ENCODE results near the gene RPH3AL.
A peak's percentile ranks its signal among the peaks of the same experiment; 100 is the strongest.

The RPH3AL gene

DNA sequence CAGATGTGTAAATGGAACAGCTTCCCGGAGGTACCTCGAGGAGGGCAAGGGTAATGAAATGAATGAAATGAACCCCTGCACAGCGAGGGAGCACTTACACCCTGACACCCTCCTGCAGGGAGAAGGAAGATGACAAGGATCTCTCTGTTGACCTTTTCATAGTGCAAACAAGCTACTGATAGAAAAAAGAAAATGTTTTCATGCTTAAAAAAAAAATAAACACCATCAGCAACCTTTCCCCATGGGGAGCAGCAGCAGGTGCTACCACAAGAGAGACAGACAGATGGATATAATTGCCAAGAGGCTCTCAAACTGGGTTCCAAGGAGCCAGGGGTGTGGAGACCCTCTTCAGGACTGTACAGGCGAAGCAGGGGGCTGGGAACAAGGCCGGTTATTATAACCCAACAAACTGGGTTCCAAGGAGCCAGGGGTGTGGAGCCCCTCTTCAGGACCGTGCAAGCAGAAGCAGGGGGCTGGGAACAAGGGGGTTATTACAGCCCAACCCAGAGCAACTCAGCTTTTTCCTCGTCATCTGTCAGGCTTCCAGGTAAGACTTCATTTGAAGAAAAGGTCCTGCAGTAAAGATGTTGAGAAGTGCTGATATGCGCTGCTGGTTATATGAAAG, 718 bp upstream of the RPH3AL start:
- no peak for FAIRE-seq

DNA sequence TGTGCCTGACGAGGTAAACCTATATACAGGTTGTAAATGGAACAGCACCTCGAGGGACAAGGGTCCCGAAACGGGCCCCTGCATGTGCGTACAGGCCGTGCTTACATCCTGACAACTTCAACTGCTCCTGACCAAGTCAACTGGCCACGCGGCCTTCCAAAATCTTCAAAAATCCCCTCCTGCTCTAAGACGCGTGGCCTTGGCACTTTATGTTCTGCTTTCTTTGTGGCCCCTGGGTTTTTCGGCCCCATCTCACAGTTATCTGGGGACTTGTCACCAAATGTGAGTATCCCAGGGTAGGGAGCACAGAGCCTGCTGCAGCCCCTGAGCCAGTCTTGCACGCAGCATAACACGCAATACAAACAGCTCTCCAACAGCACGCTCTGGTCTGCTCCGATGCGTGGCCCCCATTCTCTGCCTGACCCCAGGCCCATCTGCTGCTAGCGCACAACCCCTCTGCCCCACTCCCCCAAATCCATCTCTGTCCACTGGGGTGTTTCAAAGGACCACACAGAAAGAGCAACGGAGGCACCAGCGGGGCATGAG, 659 bp downstream of the RPH3AL start:
- no peak for FAIRE-seq

DNA sequence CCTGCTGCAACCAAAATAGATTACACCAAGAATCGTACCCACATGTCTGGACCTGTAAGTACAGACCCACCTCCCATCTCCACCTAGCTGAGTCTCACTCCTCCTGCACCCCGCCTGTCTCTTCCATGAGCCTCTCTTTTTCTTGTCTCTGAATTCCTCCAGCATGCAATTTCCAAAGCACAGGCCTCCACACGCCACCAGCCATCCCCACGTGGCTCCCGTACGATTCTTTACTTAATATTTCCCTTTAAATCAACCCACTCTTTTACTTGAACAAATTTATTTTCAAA, 1.2 kb downstream of the RPH3AL start:
- FAIRE-seq = no peak

DNA sequence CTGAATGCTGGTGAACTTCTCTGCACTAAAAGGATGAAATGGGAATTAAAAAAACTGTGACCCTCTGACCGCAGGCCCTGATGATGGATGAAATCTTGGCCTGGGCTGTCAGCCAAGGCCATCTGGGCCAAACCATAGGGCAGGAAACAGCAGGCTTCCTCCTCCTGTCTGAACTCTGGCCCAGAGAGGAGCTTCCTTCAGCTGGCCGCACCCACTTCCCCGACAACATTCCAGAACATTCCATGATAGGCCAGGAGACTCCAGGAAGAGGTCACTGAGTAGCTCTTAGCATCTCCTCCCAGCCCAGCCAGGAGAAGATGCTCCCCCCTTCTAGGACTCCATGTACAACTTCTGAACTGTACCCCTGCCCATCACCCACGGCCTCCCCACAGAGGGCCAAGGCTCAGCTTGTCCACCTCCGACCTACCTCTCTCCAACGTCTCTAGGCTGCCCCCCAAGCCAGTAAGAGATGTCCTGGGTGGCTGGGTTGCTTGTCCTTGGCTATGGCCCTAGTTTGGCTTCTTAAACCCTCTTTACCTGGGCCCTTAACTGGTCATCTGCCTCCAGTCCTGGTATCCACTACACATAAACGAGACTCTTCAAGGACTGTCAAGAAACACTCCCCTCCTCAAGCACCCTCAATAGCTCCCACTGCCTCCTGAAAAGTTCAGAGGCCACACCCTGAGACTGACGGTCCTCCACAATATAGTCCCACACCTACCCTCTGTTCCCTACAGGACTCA, 1.7 kb downstream of the RPH3AL start:
- peak; percentile 79 for FAIRE-seq

DNA sequence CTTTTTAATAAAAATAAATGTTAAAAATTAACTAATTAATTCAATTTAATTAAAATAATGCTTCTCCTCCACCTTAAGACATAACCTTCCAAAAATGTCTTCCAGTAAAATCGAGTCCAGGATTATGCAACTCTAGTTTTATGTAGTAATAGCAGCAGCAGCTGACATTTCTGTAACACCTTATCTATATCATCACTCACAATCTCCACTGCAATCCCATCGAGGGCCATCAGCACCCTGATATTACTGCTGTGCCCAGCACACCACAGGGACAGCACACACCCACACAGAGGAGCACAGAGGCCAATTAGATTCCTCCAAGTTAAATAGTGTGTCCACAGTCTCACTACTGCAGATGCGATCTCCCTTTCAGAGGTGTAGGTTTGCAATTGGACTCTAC, 2.9 kb downstream of the RPH3AL start:
- no peak for FAIRE-seq

DNA sequence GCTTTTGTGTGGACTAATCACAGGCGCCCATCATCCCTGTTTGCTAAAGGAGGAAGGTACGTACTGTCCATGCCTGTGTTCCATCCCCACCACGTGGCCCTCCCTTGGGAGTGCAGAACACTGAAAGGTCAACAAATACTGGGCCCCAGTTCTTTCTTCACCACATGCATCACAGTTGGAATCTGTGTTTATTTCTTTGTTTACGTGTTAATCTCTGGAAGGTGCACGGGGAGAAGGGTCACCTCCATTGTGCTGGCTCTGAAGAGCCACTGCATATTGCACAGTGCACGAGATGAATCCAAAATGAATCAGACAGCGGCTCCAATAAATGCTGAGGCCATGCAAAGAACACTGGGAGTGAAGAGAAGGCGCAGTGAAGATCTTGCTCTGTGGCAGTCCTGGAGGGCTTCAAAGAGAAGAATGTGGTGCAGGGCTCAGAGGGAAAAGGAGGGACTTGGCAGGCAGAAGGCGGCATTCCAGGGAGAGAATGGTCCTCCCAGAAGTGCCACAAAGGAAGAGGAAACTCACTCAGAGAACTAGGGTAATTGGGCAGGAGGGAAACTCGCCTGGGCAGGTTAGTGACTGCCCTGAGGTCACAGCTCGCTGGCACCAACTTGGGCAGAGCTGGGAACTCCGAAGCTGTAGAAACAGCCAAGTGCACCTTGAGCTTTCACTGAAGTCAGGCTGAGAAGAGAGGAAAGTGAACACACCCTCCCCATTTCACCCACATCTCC, 3.7 kb downstream of the RPH3AL start:
- no peak for FAIRE-seq

DNA sequence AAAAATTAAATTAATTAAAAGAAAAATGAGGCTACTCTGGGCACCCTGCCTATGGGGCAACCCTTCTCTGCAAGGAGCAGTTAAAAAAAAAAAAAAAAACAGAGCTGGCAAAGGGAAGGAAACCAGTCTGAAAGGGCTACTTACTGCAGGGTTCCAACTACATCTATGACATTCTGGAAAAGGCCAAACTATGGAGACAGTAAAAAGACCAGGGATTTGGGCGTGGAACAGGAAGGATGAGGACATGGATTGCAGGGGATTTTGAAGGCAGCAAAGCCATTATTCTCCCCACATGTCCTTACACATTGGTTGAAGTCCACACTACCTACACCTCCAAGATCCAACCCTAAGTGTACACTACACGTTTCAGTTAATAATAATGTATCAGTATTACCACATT, 4.6 kb downstream of the RPH3AL start:
- no peak for FAIRE-seq

DNA sequence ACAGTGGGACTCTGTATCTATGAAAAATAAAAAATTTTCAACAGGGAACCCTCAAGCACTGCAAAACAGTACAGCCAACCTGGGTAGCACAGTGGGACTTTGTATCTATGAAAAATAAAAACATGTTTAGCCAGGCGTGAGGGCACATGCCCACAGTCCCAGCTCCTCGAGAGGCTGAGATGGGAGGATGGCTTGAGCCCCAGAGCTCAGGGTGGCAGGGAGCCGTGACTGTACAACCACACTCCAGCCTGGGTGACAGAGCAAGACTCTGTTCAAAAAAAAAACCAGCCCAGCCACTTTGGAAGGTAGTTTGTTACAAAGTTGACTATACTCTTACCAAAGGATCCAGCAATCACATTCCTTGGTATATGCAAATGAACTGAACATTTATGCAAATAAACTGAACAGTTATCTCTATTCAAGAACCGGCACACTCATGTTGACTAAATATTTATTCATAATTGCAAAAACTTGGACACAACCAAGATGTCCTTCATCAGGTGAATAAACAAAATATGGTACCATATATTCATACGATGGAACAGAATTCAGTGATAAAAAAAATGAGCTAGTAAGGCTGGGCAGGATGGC, 5.2 kb downstream of the RPH3AL start:
- FAIRE-seq = no peak

DNA sequence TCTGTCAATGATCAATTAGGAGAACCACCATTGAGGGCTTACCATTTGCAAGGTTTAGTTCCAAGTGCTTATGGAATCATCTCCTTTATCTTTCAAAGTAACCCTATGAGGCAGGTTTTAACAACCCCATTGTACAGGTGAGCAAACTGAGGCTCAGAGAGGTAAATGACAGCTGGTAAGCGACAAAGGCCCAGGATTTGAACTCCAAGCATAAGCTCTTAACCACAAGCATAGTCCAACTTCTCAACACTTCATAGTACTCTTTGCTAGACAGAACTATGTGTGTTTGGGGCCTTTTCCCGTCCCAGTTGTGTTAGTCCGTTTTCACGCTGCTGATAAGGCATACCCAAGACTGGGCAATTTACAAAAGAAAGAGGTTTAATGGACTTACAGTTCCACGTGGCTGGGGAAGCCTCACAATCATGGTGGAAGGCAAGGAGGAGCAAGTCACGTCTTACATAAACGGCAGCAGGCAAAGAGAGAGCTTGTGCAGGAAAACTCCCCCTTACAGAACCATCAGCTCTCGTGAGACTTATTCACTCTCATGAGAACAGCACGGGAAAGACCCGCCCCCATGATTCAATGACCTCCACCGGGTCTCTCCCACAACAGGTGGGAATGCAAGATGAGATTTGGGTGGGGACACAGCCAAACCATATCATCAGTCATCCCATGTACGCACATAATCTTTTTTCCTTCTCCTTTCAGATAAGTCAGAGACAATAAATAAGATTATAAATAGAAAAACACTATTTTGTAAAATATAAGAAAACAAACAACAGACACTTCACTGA, 6.4 kb downstream of the RPH3AL start:
- no peak for FAIRE-seq

DNA sequence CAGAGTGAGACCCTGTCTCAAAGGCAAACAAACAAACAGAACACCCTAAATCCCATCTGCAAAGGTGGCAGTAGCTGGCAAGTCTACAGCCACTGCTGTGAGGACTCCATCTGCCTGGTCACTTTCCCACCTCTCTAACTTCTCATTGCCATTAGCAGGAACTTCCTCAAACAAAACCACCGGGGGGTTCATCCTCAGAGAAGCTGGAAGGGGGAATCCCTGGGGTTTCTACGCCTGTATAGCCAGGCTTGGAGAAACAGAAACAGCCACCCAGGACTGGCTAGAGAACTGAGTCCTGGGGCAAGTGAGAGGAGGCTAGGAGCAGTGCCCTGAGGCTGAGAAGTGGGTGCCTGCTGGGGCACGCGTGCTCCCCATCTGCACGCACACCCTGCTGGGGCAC, 7.3 kb downstream of the RPH3AL start:
- FAIRE-seq = no peak

DNA sequence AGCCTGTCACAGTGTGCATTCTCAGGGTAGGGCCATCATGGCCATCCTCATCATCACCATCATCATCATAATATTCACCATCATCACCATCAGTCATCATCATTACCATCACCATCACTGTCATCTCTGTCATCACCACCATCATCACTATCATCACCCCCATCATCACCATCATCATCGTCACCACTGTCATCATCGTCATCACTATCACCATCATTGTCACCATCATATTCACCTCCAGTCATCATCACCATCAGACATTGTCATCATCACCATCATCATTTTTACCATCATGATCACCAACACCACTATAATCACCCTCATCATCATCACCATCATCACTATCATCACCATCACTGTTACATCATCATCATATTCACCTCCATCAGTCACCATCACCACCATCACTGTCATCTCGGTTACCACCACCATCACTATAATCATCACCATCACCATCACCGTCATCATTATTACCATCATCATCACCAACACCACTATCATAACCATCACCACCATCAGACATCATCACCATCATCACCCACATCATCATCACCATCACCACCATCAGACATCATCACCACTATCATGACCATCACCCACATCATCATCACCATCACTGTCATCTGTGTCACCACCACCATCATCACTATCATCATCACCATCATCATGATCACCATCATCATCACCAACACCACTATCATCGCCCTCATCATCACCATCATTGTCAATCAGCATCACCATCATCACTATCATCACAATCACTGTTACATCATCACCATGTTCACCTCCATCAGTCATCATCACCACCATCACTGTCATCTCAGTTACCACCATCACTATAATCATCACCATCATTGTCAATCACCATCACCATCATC, 8.5 kb downstream of the RPH3AL start:
- no peak for FAIRE-seq

DNA sequence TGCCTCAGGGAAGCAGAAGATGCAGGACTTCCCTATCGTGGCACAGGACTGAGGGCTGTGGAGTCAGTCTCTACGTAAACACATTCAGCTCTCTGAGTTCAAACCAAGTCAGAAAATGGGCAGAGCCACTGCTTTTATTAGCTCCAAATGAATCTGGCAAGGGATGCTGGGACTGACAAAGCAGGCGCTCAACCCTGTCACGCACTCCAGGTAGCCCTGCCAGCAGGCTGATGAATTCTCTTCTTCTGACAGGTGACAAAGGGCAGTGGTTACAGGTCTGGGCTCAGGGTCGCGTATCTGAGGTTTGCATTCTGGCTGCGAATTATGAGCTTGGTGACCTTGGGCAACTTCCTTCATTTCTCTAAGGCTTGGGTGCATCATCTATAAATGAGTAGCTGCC, 9.4 kb downstream of the RPH3AL start:
- no peak for FAIRE-seq

DNA sequence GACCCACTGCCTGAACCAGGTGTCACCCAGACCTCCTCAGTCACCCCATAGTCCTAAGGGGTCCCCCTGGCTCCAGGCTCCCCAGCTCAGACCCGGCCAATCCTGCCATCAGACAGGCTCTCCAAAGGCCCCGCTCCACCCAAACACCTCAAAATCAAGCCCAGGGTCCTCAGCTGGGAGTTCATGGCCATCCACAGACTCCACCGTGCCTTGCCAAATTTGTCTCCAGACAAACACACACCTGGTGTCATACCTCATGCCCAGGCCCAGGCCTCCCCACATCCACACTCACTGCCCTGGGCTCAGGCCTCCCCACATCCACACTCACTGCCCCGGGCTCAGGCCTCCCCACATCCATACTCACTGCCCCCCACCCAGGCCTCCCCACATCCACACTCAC, 12.5 kb downstream of the RPH3AL start:
- no peak for FAIRE-seq

DNA sequence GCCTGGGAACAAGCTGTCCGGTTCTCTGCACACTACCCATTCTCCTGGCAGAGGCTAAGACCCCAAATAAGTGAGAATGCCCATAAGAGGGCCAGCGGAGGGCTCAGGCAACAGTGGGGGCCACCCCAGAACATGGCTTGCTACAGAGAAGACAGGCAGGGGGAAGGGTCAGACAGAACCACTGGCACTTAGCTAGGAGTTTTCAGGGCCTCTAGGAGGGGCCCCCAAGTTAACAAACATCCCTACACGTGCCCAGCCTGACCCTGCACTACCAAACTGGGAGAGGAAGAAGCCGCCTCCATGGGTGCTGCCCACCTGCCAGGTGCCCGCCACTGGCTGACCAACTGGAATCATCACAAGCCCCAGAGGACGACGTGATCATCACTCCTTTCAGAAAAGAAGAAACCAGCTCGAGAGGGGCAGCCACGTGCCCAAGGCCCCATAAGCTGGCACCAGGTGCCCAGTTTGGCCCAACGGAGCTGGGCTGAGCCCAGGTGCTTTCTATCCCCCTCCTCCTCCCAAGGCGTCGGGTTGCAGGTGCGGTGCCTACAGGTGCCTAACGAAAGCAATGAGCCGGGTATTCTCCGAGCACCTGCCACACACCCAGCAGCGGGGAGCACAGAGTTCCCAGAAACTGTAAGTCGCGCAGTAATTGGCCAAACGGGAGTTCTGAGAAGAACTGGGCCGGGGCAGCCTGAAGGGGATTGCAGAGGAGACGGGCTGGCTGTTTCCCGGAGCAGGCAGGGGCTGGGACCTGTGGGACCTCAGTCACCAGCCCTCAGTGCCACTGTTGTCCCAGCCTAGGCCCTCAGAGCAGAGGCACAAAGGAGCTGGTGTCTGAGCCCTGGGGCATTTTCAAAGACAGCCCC, 13.2 kb downstream of the RPH3AL start:
- no peak for FAIRE-seq

DNA sequence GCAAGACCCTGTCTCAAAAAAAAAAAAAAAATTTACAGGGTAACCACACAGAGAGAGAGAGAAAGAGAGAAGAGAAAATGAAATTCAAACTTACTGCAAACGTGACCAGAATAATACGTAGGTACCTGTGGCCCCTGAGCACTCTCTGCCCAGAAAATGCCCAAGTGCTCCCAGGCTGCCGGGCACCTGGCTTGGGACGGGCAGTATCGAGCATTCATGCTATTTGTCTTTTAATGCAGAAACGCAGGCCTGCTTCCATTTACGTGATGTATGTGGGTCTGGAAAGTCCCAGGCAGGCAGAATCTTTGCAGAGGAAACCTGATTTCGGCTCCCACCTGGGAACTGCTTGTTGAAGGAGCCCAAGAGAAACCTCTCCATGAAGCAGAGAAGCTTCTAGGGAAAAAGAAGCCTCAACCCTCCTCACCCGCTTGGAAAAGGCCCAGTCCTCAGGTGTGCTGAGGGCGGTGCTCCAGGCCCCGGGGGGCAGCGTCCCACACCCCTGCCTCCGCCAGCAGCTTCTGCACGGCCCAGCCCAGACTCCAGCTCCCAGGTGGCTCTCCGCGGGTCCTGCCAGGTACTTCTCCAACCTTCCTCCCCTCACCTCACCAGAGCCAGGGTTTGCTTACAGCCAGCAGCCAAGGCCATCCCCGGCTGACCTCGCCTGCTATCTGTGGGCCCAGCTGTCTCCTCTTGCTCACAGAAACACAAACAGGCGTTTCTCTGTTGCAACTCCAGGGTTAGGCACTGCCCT, 14.0 kb downstream of the RPH3AL start:
- FAIRE-seq = no peak

DNA sequence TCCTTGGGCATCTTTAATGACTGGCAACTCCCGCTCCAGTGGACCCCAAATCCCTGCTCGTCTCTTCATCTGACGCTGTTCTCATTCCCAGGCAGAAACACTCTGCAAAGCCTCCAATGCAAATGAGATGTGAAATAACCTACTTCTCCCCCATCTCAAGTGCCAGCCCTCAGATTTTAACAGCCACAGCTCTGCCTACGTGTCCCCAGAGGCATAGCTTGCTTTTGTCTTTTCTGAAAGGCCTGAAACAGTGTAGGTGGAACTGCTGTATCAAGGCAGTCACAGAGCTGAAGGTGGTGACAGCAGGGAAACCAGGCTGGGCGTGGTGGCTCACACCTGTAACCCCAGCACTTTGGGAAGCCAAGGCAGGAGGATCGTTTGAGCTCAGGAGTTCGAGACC, 14.7 kb downstream of the RPH3AL start:
- no peak for FAIRE-seq

DNA sequence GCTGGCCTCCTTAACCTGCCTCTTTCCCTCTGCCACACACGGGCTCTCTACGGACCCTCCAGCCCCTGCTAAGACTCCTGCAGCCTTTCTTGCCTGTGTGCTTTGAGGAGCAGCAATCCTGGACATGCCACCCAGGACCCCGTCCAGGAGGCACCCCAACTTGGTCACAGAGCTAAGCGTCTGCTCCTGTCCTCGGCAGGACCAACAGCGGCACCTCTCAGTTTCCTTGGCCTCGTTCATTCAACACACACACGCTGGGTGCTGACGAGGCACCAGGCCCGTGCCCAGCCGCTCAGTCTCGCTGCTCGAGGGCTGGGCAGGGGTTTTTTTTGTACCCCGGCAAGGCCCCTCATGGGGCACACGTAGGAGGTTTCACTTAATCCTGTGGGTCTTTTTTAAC, 15.2 kb downstream of the RPH3AL start:
- FAIRE-seq = no peak

DNA sequence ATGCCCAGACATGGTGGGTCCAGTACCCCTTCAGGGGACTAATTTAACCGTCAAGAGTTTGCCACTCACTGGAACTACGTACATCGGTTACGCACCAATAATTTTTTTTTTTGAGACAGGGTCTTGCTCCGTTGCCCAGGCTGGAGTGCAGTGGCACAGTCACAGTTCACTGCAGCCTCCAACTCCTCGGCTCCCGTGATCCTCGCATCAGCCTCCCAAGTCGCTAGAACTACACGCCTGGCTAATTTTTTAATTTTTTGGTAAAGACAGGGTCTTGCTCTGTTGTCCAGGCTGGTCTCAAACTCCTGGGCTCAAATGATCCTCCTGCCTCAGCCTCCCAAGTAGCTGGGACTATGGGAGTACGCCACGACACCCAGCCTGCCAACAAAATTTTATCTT, 15.6 kb downstream of the RPH3AL start:
- no peak for FAIRE-seq

DNA sequence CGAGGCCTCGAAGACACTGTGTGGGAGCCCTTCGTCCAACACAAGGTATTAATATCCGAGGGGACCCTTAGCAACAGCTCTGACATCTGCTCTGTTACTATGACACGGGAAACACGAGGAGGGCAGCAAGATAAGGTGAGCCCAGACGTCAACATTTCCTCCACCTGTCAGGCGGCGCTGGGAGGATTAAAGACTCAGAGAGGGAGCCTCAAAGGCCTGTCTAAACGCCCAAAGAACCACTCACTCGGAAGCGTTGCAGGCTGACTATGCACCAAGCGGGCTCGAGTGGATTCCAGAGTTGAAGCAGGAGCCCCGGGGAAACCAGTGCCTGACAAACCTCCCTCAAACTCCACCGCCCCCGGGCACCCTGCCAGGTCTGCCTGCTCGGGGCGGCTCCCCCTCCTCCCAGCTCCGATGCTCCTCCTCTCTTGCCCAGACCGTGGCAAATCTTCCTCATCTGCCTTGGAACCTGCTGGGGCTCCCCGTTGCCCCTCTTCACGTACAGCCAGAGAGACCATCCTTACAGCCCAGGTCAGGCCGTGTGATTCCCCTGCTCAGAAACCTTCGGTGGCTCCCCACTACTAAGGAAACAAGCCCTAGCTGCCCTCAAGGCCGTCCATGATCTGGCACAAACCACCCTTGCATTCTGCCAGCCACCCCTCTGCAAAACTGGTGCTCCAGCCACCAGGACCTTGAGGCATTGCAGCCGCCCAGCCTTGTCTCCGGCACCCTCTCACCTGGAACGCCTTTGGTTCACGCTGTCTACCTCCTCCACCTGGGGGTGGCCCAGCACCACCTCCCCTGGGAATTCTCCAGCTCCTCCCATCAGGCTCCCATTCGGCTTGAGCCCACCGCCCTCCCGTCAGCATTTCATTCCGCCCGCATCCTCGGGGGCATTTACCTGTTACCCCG, 16.2 kb downstream of the RPH3AL start:
- no peak for FAIRE-seq

Measured in colon (tissue), 2 donors.